Endothelial cell of umbilical vein (primary cell): ENCODE data around the gene CA11. TPM values are rescaled to one million over a fixed set of nuclear protein-coding genes. Genes with fewer than 3 reads are reported as not detected.

Experiments
- BruUV-seq: library from RNA; stranded (reverse); fragments of 400-500 nt; replicated peaks from 2 replicates; lab custom pipeline; 2021; lab: Mats Ljungman, UMichigan
- CTCF ChIA-PET: fragments of 300-600, 350-600 bp; sonication (Branson Sonifier 250); formaldehyde crosslinking; loops from one replicate; lab custom pipeline; 2021; ENCODE audit warnings: antibody characterized with exemption, inconsistent platforms; lab: Charles Lee
- POLR2A ChIA-PET: fragments of 300-600, 350-600 bp; sonication (Branson Sonifier 250); formaldehyde crosslinking; loops from one replicate; lab custom pipeline; 2021; ENCODE audit warnings: antibody characterized with exemption, inconsistent platforms; lab: Charles Lee
- DNase-seq: peaks from one replicate; pipeline ENCODE4 v3.0.0-alpha.2; 2011; ENCODE audit warnings: low read depth, low spot score
- FAIRE-seq: peaks from 2 replicates; lab custom pipeline; 2011; peaks lifted over from hg19 to GRCh38; lab: Jason Lieb, UNC
- H2AFZ ChIP-seq: 2 replicates; pipeline ENCODE4 v1.6.0; 2012; ENCODE audit warnings: low read depth, low read length, control low read depth, inconsistent platforms
- H3K27ac ChIP-seq: 2 replicates; pipeline ENCODE4 v1.5.1; 2011; ENCODE audit warnings: low read depth, mild to moderate bottlenecking, control low read depth, low read length, moderate library complexity; ENCODE audit not compliant: insufficient read depth
- H3K27me3 ChIP-seq, 2 experiments: 2 replicates each; pipeline versions ENCODE4 v1.6.0 to v1.6.1; 2011; ENCODE audit warnings: low read length in 2 of 2, mixed read lengths in 1 of 2; ENCODE audit not compliant: control insufficient read depth in 2 of 2, insufficient read depth in 2 of 2
- H3K36me3 ChIP-seq, 2 experiments: 2 replicates in 1 of 2; 3 replicates in 1 of 2; pipeline ENCODE4 v1.5.1; 2011; ENCODE audit warnings: low read length in 2 of 2, mild to moderate bottlenecking in 1 of 2, moderate library complexity in 1 of 2; ENCODE audit not compliant: control insufficient read depth in 2 of 2, insufficient read depth in 2 of 2; ENCODE audit errors: extremely low read depth in 1 of 2
- H3K4me1 ChIP-seq: 3 replicates; pipeline ENCODE4 v1.5.1; 2011; ENCODE audit warnings: mild to moderate bottlenecking, low read length; ENCODE audit not compliant: control insufficient read depth, insufficient read depth; ENCODE audit errors: extremely low read depth
- H3K4me2 ChIP-seq: 2 replicates; pipeline ENCODE4 v1.6.1; 2011; ENCODE audit warnings: low read length, control low read depth, mixed read lengths; ENCODE audit not compliant: insufficient read depth
- H3K4me3 ChIP-seq, 3 experiments: fragments of 200-600 bp in 1 of 3; sonication (generic), shearing (Covaris generic) in 1 of 3; replicated peaks in 1 of 3; 2 replicates each; pipeline ENCODE4 v1.5.1; 2011 to 2016; ENCODE audit warnings: control low read depth in 3 of 3, low read length in 3 of 3, mild to moderate bottlenecking in 2 of 3, inconsistent platforms in 1 of 3, low read depth in 1 of 3, moderate library complexity in 1 of 3; ENCODE audit not compliant: insufficient read depth in 1 of 3
- H3K79me2 ChIP-seq: 2 replicates; pipeline ENCODE4 v1.6.0; 2012; ENCODE audit warnings: low read length, inconsistent platforms; ENCODE audit not compliant: control insufficient read depth, insufficient read depth
- H3K9ac ChIP-seq: replicated peaks from 2 replicates; pipeline ENCODE3; 2011; ENCODE audit warnings: low read length, control low read depth; ENCODE audit not compliant: insufficient read depth; ENCODE audit errors: extremely low read depth
- H3K9me1 ChIP-seq: replicated peaks from 3 replicates; pipeline ENCODE4 v1.6.0; 2011; ENCODE audit warnings: mild to moderate bottlenecking, low read length; ENCODE audit not compliant: control insufficient read depth, insufficient read depth; ENCODE audit errors: extremely low read depth
- H3K9me3 ChIP-seq: replicated peaks from 2 replicates; pipeline ENCODE4 v1.5.1; 2012; ENCODE audit warnings: low read length, inconsistent platforms; ENCODE audit not compliant: control insufficient read depth, insufficient read depth
- H4K20me1 ChIP-seq: replicated peaks from 2 replicates; pipeline ENCODE3; 2011; ENCODE audit warnings: mild to moderate bottlenecking, low read length; ENCODE audit not compliant: control insufficient read depth, insufficient read depth; ENCODE audit errors: extremely low read depth
- CTCF ChIP-seq, 2 donors: IDR thresholded peaks; 1 replicate in 1 of 2; 2 replicates in 1 of 2; pipeline ENCODE4 v1.5.1; 2011; ENCODE audit warnings: low read length in 2 of 2, mild to moderate bottlenecking in 2 of 2, moderate library complexity in 2 of 2, control low read depth in 1 of 2, inconsistent platforms in 1 of 2, low read depth in 1 of 2; ENCODE audit not compliant: insufficient read depth in 1 of 2; ENCODE audit errors: extremely low read depth in 1 of 2
- FOS ChIP-seq: IDR thresholded peaks from 2 replicates; pipeline ENCODE4 v1.6.1; 2011; ENCODE audit warnings: mild to moderate bottlenecking, low read length, moderate library complexity, borderline replicate concordance; ENCODE audit not compliant: insufficient read depth
- GATA2 ChIP-seq: IDR thresholded peaks from 2 replicates; pipeline ENCODE4 v1.7.0; 2011; ENCODE audit warnings: low read depth, mild to moderate bottlenecking, moderate library complexity, mixed read lengths, low read length; ENCODE audit not compliant: insufficient read length, insufficient read depth
- JUN ChIP-seq: IDR thresholded peaks from 2 replicates; pipeline ENCODE4 v1.6.1; 2011; ENCODE audit warnings: borderline replicate concordance, low read depth; ENCODE audit not compliant: insufficient read length, insufficient read depth
- MAX ChIP-seq: IDR thresholded peaks from 2 replicates; pipeline ENCODE4 v1.6.1; 2011; ENCODE audit not compliant: insufficient read depth, insufficient read length
- MYC ChIP-seq: IDR thresholded peaks from one replicate; pipeline ENCODE4 v1.6.1; 2011; ENCODE audit warnings: mild to moderate bottlenecking, low read depth, low read length
- POLR2A ChIP-seq: IDR thresholded peaks from 2 replicates; pipeline ENCODE4 v1.6.1; 2012; ENCODE audit warnings: low read depth, mild to moderate bottlenecking, control low read depth, low read length
- dilution Hi-C: fragments of 300-500 bp; cut with MboI; formaldehyde crosslinking; loops from one replicate; pipeline ENCODE4 v1.15.0; 2019; ENCODE audit warnings: low sequenced_read_pairs; ENCODE audit not compliant: extremely low pct_ligation_motif_present
- intact Hi-C: fragments of 100-400 bp; cut with micrococcal nuclease; formaldehyde crosslinking; loops from one replicate; pipeline ENCODE4 v1.10.0; 2022
- polyA plus RNA-seq, 4 experiments: library from polyadenylated mRNA; depleted of rRNA in 3 of 4; stranded (reverse) in 3 of 4; unstranded in 1 of 4; fragments of >200 nt; gene quantifications; 2 replicates each; pipeline versions ENCODE4 v1.2.1 to v1.2.3, GENCODE V29; 2011 to 2012; ENCODE audit warnings: missing spikeins in 1 of 4
- total RNA-seq: library from RNA; stranded (reverse); gene quantifications from 2 replicates; pipeline ENCODE4 v1.2.3, GENCODE V29; 2021

Gene CA11
- total and polyA plus RNA-seq, 2 donors (not counting 3 experiments of a cell fraction or from before 2014, with no cell fraction given): 2.8 to 4.7 TPM

- no peaks in the 10 kb centered on the region for H3K4me1 ChIP-seq
- no peaks in the 10 kb centered on the region for H3K36me3 ChIP-seq
- ChIA-PET CTCF (no interaction called here), POLR2A (interaction anchor here (1.4 kb wide), 1 partner anchor 26 kb away, joined by 3 read pairs; the partner anchor contains the start of gene CA11)
- H3K4me2 ChIP-seq: no peak overlapping the region
- H3K79me2 ChIP-seq: no peaks in the 10 kb centered on the region
- no peaks in the 10 kb centered on the region for H3K9me1 ChIP-seq
- no peaks in the 10 kb centered on the region for H3K9me3 ChIP-seq
- no peak overlapping the region for H3K4me3 ChIP-seq
- no peaks in the 10 kb centered on the region for H3K27me3 ChIP-seq
- H2AFZ ChIP-seq: no peak overlapping the region
- no peak overlapping the region for H3K27ac ChIP-seq
- TF ChIP-seq JUN (no peak), MAX (no peak), FOS (no peak), POLR2A (no peak), MYC (no peak), GATA2 (no peak), CTCF (IDR thresholded peaks at IDR 0.05; ENCODE audit: extremely low read depth in 1 of 2, insufficient read depth in 1 of 2, low read depth in 1 of 2, low read length in 2 of 2) (no peak)
- intact Hi-C loops (no loop called here), dilution Hi-C loops (no loop called here)
- no peaks in the 10 kb centered on the region for H4K20me1 ChIP-seq
- DNase-seq: no peak
- BruUV-seq: no TSS peak
- H3K9ac ChIP-seq: no peak overlapping the region
- no peak for FAIRE-seq
These were observed 25.5 kb upstream of the CA11 start for GRCh38 chr19:48671446-48671995.
